ENCODE measurements around the gene ZNF695.
"Not testable (repeated sequence)": the region's sequence is repeated elsewhere in the genome, so short reads cannot be mapped to it uniquely, and the experiment has no call there.

GRCh38 chr1:247004081-247004480, 3.8 kb downstream of the ZNF695 start:
- TF ChIP-seq, protein P1, sequence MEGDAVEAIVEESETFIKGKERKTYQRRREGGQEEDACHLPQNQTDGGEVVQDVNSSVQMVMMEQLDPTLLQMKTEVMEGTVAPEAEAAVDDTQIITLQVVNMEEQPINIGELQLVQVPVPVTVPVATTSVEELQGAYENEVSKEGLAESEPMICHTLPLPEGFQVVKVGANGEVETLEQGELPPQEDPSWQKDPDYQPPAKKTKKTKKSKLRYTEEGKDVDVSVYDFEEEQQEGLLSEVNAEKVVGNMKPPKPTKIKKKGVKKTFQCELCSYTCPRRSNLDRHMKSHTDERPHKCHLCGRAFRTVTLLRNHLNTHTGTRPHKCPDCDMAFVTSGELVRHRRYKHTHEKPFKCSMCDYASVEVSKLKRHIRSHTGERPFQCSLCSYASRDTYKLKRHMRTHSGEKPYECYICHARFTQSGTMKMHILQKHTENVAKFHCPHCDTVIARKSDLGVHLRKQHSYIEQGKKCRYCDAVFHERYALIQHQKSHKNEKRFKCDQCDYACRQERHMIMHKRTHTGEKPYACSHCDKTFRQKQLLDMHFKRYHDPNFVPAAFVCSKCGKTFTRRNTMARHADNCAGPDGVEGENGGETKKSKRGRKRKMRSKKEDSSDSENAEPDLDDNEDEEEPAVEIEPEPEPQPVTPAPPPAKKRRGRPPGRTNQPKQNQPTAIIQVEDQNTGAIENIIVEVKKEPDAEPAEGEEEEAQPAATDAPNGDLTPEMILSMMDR (IDR thresholded peaks at IDR 0.05): not testable (repeated sequence)
- TF ChIP-seq EZH2, EZH2phosphoT487 (IDR thresholded peaks at IDR 0.05): not testable (repeated sequence)
